Measurements from ENCODE around the gene SRC.

The SRC gene

DNA sequence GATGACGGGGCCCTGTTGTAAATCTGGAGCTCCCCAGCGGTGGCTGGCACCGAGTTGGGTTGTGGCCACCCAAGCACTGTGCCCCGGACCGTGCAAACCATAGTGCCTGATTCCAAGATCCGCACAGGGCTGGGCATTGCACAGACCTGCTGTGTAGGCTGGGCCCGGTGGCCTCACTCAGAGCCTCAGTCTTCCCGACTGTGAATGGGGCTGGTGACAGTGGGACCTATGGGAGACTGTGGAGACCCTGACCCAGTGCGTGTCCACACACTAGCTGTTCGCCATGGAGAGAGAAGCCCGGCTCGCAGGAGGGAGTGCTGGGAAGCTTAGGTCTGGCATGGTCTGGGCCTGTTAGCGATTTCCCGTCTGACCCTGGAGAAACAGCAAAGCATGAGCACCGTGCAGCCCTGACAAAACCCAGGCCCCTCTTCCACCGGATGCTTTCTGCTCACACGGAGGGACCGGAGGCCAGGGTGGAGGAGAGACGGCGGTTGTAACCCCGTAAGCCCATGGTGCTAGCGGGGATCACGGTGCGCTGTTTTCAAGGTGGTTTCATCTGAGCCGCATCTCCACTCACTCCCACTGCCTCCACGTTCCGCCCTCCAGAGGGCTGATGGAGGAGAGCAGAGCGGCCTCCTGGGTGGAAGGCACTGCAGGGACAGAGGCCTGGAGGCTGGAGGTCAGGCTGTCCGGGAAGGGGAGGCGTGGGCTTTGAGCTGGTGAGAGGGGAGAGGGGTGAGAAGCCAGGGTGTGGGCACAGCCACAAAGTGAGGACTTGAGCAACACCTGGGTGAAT, 52.2 kb downstream of the SRC start:
- DNase-seq: no peak

GRCh38 chr20:37398750-37399621, 53.0 kb downstream of the SRC start:
- no peak for DNase-seq

- no peak for DNase-seq
Observed at GRCh38 chr20:37401282-37401929, 55.5 kb downstream of the SRC start.

GRCh38 chr20:37401930-37402675, 56.2 kb downstream of the SRC start:
- DNase-seq: no peak

DNA sequence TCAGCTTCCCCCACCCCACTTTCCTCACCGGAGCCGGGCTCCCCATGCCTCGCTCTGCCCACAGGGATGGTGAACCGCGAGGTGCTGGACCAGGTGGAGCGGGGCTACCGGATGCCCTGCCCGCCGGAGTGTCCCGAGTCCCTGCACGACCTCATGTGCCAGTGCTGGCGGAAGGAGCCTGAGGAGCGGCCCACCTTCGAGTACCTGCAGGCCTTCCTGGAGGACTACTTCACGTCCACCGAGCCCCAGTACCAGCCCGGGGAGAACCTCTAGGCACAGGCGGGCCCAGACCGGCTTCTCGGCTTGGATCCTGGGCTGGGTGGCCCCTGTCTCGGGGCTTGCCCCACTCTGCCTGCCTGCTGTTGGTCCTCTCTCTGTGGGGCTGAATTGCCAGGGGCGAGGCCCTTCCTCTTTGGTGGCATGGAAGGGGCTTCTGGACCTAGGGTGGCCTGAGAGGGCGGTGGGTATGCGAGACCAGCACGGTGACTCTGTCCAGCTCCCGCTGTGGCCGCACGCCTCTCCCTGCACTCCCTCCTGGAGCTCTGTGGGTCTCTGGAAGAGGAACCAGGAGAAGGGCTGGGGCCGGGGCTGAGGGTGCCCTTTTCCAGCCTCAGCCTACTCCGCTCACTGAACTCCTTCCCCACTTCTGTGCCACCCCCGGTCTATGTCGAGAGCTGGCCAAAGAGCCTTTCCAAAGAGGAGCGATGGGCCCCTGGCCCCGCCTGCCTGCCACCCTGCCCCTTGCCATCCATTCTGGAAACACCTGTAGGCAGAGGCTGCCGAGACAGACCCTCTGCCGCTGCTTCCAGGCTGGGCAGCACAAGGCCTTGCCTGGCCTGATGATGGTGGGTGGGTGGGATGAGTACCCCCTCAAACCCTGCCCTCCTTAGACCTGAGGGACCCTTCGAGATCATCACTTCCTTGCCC, 57.4 kb downstream of the SRC start:
- no peak for DNase-seq

GRCh38 chr20:37404461-37404890, 58.5 kb downstream of the SRC start:
- DNase-seq: no peak

DNA sequence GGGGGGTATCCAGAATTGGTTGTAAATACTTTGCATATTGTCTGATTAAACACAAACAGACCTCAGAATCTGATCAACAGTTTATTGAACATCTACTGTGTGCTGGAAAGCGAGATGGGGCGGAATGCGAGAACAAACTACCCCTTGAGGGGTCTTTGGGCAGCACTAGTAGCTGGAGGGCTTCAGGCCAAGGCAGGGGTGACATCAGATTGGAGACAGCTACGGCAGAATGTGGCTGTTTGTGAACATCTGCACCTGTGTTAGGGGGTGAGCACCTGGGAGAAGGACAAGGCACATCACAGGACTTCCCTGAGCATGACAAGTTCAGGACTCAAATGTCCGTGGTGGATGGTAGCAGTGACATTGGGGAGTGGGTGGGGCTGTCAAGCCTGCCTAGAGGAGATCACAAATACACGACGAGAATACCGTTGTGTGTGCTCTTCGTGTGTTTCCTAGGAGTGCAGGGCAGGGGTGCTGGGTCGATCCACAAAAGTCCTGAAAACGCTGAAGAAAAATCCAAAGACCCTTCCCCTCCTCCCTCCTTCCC, 59.5 kb downstream of the SRC start:
- no peak for DNase-seq

DNA sequence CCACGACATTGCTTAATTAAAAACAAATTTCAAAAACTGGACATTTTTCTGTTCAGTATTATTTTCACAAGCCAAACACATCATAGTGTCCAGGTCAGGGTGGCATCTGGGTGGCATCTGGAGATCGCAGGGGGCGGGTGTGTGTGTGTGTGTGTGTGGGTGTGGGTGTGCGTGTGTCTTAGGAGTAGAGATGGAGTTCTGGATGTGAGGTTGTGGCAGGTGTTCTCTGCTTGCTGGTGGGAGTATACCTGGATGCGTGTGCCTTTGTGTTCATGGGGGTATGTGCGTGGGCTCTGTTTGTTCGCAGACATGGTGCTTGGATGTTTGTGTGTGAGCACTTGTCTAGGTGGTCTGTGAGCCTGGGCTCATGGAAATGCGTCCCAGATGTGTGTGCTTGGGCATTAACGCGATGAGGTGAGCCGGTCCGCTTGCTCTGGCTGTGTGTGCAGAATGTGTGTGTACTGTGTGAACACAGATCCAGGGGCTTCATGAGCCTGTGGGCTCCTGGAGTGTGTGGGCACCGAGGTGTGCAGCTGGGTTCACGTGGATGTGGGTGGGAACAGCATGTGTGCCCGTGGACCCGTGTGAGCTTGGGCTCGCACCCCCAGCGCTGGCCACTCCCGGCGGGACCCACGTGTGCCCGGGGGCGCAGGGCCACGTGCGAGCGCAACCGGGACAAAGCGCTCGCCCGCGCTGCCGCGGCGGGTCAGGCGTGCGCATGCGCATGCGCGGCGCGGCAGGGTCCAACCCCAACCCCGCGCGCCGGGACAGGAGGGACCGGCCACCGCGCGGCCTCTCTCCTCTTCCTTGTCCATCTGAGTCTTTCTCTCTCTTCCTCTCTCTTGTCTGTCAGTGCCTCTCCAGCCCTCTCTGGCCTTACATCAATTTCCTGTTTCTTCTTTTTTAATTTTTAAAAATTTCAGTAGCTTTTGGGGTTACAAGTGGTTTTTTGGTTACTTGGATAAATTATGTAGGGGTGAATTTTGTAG, 60.4 kb downstream of the SRC start:
- no peak for DNase-seq

DNA sequence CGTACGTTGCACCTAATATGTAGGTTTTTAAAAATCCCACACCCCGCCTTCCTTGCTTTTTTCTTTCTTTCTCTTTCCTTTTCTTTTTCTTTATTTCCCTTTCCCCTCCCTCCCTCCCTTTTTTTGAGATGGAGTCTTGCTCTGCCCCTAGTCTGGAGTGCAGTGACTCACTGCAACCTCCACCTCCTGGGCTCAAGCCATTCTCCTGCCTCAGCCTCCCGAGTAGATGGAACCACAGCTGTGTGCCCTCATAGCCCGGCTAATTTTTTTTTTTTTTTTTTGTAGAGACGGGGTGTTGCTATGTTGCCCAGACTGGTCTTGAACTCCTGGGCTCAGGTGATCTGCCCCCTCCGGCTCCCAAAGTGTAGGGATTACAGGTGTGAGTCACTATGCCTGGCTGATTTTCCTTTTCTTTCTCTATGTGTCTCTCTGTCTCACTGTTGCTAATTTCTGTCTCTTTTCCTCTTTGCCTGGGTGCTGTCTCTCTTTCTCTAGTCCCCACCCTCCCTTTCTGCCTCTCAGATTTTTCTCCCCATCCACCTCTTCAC, 61.2 kb downstream of the SRC start:
- no peak for DNase-seq

DNA sequence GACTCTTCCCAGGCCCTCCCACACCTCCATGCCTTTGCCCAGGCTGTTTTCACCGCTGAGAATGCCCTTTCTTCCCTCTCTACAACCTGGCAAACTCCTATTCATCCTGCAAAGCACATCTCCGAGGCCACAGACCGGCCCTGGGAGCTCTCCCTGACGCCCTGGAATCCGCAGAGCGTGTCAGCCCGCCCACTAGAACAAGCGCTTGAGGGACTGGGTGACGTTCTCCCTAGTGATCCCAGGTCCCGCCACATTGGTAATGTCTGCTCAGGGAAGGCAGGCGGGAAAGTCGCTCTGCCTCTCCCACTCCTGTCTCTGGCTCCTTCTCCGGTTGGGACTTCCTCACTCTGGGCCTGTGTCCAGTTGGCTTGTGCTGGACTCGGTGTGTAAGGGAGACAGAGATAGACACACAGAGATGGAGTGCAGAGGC, 61.6 kb downstream of the SRC start:
- no peak for DNase-seq

DNA sequence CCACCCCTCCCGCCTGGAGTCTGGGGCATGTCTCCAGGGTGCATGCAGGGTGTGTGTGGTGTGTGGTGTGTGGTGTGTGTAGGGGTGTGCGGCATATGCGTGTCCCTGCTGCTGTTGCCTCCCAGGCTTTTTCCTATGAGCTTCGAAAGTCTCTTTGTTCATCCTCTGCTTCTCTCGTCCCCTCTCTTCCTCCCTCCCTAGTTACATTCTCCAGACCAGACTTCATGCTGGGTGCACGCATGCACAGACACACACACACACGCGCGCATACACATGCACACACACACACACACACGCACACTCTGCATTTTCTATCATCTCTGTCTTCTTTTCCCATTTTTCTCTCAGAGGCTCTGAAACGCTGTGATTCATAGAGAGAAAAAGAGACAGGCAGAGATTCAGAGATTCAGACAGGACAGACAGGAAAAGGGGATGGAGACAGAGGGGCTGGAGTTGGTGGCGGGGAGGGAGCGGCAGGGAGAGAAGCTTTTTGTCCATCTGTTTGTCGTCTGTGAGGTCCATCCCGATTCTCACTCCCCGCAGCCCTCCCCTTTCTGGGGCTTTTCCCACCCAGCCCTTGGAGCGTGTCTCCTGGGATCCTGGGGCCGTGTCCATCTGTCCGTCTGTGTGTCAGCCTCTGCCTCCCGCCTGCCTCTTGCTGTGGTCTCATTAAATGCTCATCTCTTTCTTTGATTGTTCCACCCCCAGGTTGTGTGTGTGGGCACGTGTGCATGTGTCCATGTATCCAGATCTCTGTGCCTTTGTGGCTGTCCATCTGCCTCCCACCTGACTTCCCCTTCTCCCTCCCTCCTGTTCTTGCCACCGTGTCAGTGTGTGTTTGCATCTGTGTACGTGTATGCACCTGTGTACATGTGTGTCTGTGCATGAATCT, 62.6 kb downstream of the SRC start:
- DNase-seq: no peak

GRCh38 chr20:37411408-37412219, 65.7 kb downstream of the SRC start:
- DNase-seq: peak; percentile 40

GRCh38 chr20:37413023-37413334, 67.0 kb downstream of the SRC start:
- DNase-seq: no peak

- no peak for DNase-seq
Observed at GRCh38 chr20:37413379-37413778, 67.4 kb downstream of the SRC start.

- DNase-seq: no peak
Observed at GRCh38 chr20:37414224-37415035, 68.5 kb downstream of the SRC start.

DNA sequence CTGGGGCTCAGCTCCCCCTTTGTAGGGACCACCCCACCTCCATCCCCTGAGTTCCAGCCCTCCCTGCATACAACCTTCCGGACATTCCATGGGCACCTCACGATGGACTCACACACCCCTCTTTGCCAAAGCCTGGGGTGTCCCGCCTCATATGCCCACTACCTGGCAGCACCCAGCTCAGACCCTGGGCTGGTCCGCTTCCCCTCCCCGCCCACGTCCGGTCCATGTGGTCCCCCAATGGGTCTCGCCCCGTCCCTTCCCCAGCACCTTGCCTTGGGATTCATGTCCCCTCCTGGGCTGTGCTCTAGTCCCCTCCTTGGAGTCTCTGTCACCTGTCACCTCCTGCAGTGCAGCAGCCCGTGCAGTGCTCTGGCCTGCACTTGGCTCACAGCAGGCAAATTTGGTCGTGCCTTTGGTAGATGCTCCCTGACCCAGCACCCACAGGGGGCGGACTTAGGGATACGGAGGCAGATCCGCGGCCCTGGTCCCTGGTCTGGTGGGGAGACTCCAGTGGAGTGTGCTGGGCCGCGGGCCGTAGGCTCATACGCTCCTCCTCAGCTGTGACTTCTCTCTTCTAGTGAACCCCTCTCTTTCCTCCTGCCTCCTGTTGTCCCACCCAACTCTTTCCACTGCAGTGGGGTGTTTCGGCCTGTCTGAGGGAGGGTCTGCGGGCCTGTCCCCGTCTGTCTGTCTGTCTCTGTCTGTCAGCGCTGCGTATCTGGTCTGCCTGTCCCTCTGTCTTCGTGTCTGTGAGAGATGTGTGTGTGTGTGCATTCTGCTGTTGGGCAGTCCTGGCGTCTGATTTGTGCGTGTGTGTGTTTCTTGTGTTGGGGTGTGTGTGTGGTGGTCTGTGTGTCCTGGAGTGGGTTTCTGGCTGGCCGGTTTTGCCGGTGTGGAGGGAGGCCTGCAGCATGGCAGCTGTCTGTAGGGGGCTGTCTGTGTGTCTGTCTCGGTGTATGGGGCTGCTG, 69.5 kb downstream of the SRC start:
- no peak for DNase-seq

All from NCI-H187 treated with DMSO at 0.1 percent for 48 hours (cell line).